DND-41 (cell line): ENCODE measurements around the gene FSIP1.

Experiments
- ATAC-seq: fragments of 200-7000 bp; cut with Tn5 transposase; 3 replicates; pipeline ENCODE4 v1.9.1; 2021; ENCODE audit warnings: low read depth; ENCODE audit not compliant: insufficient read depth
- DNase-seq: peaks from one replicate; pipeline ENCODE4 v3.0.0-alpha.2; 2020
- H2AFZ ChIP-seq: 2 replicates; pipeline ENCODE4 v1.6.0; 2012; ENCODE audit warnings: low read depth, low read length
- H3K27ac ChIP-seq: 2 replicates; pipeline ENCODE4 v1.5.1; 2012; ENCODE audit warnings: low read length, inconsistent platforms
- H3K27me3 ChIP-seq: fragments of 200-600 bp; sonication (generic); 2 replicates; pipeline ENCODE4 v1.6.0; 2012; ENCODE audit warnings: low read length, mild to moderate bottlenecking, inconsistent platforms; ENCODE audit not compliant: insufficient read depth, poor library complexity
- H3K36me3 ChIP-seq: 2 replicates; pipeline ENCODE4 v1.5.1; 2012; ENCODE audit warnings: low read length, inconsistent platforms; ENCODE audit not compliant: insufficient read depth
- H3K4me1 ChIP-seq: 2 replicates; pipeline ENCODE4 v1.5.1; 2012; ENCODE audit warnings: mild to moderate bottlenecking, low read length; ENCODE audit not compliant: insufficient read depth
- H3K4me2 ChIP-seq: 2 replicates; pipeline ENCODE4 v1.6.0; 2012; ENCODE audit warnings: mild to moderate bottlenecking, moderate library complexity, low read length, inconsistent platforms; ENCODE audit not compliant: insufficient read depth
- H3K4me3 ChIP-seq, 2 experiments: fragments of 200-600 bp in 1 of 2; shearing (Covaris generic) in 1 of 2; 2 replicates each; pipeline ENCODE4 v1.5.1; 2012 to 2016; ENCODE audit warnings: inconsistent platforms in 2 of 2, low read length in 2 of 2, mild to moderate bottlenecking in 2 of 2, low read depth in 1 of 2, moderate library complexity in 1 of 2
- H3K79me2 ChIP-seq: 2 replicates; pipeline ENCODE4 v1.6.0; 2012; ENCODE audit warnings: low read length, inconsistent platforms; ENCODE audit not compliant: insufficient read depth
- H3K9ac ChIP-seq: 2 replicates; pipeline ENCODE4 v1.6.0; 2012; ENCODE audit warnings: low read depth, mild to moderate bottlenecking, inconsistent platforms, low read length, moderate library complexity
- H3K9me3 ChIP-seq: 2 replicates; pipeline ENCODE4 v1.5.1; 2012; ENCODE audit warnings: low read length, moderate library complexity, mild to moderate bottlenecking, inconsistent platforms; ENCODE audit not compliant: insufficient read depth, severe bottlenecking
- H4K20me1 ChIP-seq: 2 replicates; pipeline ENCODE4 v1.6.0; 2012; ENCODE audit warnings: low read length; ENCODE audit not compliant: insufficient read depth
- CTCF ChIP-seq: IDR thresholded peaks from 2 replicates; pipeline ENCODE4 v1.5.1; 2012; ENCODE audit warnings: borderline replicate concordance, low read length, moderate library complexity, mild to moderate bottlenecking; ENCODE audit not compliant: poor library complexity, severe bottlenecking; ENCODE audit errors: extremely low read depth
- EZH2 ChIP-seq: IDR thresholded peaks from 3 replicates; pipeline ENCODE4 v1.6.1; 2012; ENCODE audit warnings: borderline replicate concordance, low read depth, mild to moderate bottlenecking, moderate library complexity, low read length, inconsistent platforms; ENCODE audit not compliant: severe bottlenecking

Gene FSIP1

DNA sequence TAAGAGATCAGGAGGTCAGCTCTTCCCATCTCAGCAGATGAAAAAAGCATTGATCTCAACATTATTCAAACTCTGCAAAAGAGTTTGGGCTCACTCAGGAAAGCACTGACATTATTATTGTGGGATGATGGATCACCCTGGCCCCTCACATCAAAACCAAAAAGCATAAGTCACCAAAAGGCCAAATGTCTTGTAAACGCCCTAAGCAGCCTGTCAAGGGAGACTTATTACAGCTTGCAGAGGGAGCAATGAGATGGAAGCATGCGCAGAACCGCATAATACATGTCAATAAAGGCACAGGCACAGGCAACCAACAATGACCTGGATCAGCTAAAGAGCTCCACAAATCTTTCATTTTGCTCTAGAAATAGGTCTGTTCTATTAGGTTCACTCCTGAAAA is 4.6 kb downstream of the FSIP1 start:
- H3K4me1 ChIP-seq: peaks cover 28% of the 10 kb centered on the region
- no peaks in the 10 kb centered on the region for H3K9me3 ChIP-seq
- no peaks in the 10 kb centered on the region for H3K36me3 ChIP-seq
- TF ChIP-seq CTCF (no peak), EZH2 (no peak)
- ATAC-seq (no peak), DNase-seq (no peak)
- peaks cover 3% of the 10 kb centered on the region for H3K79me2 ChIP-seq
- no peak overlapping the region for H3K9ac ChIP-seq
- H2AFZ ChIP-seq: no peak overlapping the region
- H3K27ac ChIP-seq: no peak overlapping the region
- no peak overlapping the region for H3K4me2 ChIP-seq
- no peaks in the 10 kb centered on the region for H3K27me3 ChIP-seq
- H3K4me3 ChIP-seq: no peak overlapping the region
- no peaks in the 10 kb centered on the region for H4K20me1 ChIP-seq

- H3K4me3 ChIP-seq: no peak overlapping the region
- H3K4me2 ChIP-seq: no peak overlapping the region
- H3K9ac ChIP-seq: no peak overlapping the region
- no peaks in the 10 kb centered on the region for H3K36me3 ChIP-seq
- ATAC-seq (no peak), DNase-seq (no peak)
- no peaks in the 10 kb centered on the region for H4K20me1 ChIP-seq
- H3K27me3 ChIP-seq: no peaks in the 10 kb centered on the region
- no peak overlapping the region for H2AFZ ChIP-seq
- peaks cover 28% of the 10 kb centered on the region for H3K4me1 ChIP-seq
- H3K27ac ChIP-seq: no peak overlapping the region
- H3K79me2 ChIP-seq: no peaks in the 10 kb centered on the region
- H3K9me3 ChIP-seq: no peaks in the 10 kb centered on the region
- no peak for TF ChIP-seq EZH2
- TF ChIP-seq CTCF: no peak
Observed at GRCh38 chr15:39777496-39777895, 5.1 kb downstream of the FSIP1 start.

DNA sequence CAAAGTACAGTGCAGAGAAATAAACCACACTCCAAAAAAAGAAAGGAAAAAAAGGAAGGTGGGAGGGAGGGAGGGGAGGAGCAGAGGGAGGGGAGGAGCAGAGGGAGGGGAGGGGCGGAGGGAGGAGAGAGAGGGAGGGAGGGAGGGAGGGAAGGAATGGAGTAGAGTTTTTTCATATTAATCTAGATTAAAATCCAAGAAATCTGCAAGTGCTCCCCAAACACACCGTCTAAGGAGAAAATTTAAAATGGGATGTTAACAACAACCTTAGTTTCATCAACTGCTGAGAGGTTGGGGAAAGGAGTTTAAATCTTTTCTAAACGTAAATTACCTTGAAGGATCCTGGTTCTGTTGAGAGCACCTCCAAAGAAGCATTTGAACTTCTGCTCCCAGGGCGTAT is 6.6 kb downstream of the FSIP1 start:
- no peaks in the 10 kb centered on the region for H3K36me3 ChIP-seq
- peaks cover 19% of the 10 kb centered on the region for H3K4me1 ChIP-seq
- no peaks in the 10 kb centered on the region for H3K79me2 ChIP-seq
- H4K20me1 ChIP-seq: no peaks in the 10 kb centered on the region
- H3K27me3 ChIP-seq: no peaks in the 10 kb centered on the region
- no peak overlapping the region for H3K27ac ChIP-seq
- DNase-seq (no peak), ATAC-seq (no peak)
- no peaks in the 10 kb centered on the region for H3K9me3 ChIP-seq
- H3K9ac ChIP-seq: no peak overlapping the region
- H3K4me3 ChIP-seq: no peak overlapping the region
- TF ChIP-seq EZH2 (no peak), CTCF (no peak)
- no peak overlapping the region for H3K4me2 ChIP-seq
- no peak overlapping the region for H2AFZ ChIP-seq
